ENCODE measurements around the gene FXR1. TPM values are rescaled to one million over a fixed set of nuclear protein-coding genes. Genes with fewer than 3 reads are reported as not detected.

FXR1 gene
- total and polyA plus RNA-seq, 2 of the 4 experiments (the other 2 are of a cell fraction): 110 to 182 TPM

- no CpG with 5 or more reads among the region's 1 CpG for WGBS, 2 experiments (ENCODE audit: extremely low coverage in 2 of 2, insufficient read length in 1 of 2)
- no peak overlapping the region for H4K8ac ChIP-seq (ENCODE audit: low read depth in 2 of 2, low read length in 2 of 2)
- ATAC-seq (ENCODE audit: low read depth) (no peak), DNase-seq (peak; percentile 33)
- H4K20me1 ChIP-seq (ENCODE audit: insufficient read depth, low read length): peaks cover 38% of the 10 kb centered on the region
- TF ChIP-seq FOS (IDR thresholded peaks at IDR 0.05; ENCODE audit: low read depth, low read length): 0 out of 2 replicates have a peak, but pooled peaks have one; percentile 7
- no peak for TF ChIP-seq BHLHE40 (IDR thresholded peaks at IDR 0.05; ENCODE audit: low read depth, low read length)
- 0 out of 2 replicates have a peak, but pooled peaks have one; percentile 11 for TF ChIP-seq CEBPB (IDR thresholded peaks at IDR 0.05; ENCODE audit: low read depth, low read length)
- TF ChIP-seq USF2 (IDR thresholded peaks at IDR 0.05; ENCODE audit: low read depth, low read length): no peak
- TF ChIP-seq ELK1 (IDR thresholded peaks at IDR 0.05; ENCODE audit: borderline replicate concordance, low read depth, low read length): no peak
- no peak for TF ChIP-seq MAFK (IDR thresholded peaks at IDR 0.05; ENCODE audit: low read depth, low read length)
- TF ChIP-seq RAD21 (IDR thresholded peaks at IDR 0.05; ENCODE audit: low read length): no peak
- TF ChIP-seq CHD1 (IDR thresholded peaks at IDR 0.05; ENCODE audit: low read depth, low read length): no peak
- TF ChIP-seq POLR2A (IDR thresholded peaks at IDR 0.05; ENCODE audit: low read depth, low read length): no peak
- no peak for TF ChIP-seq SMC3 (IDR thresholded peaks at IDR 0.05; ENCODE audit: low read depth, low read length)
- no peak for TF ChIP-seq RCOR1 (IDR thresholded peaks at IDR 0.05; ENCODE audit: insufficient replicate concordance, low read length)
- no peak overlapping the region for H2AK9ac ChIP-seq (replicated peaks; ENCODE audit: low read depth, low read length, poor library complexity)
- no peaks in the 10 kb centered on the region for H3K27me3 ChIP-seq (ENCODE audit: control insufficient read depth, insufficient read depth, low read length)
- no peak overlapping the region for H3K27ac ChIP-seq (ENCODE audit: insufficient read depth, low read length)
- no peak overlapping the region for H3K23ac ChIP-seq (ENCODE audit: low read depth, low read length)
- H3K79me1 ChIP-seq (ENCODE audit: low read depth in 1 of 2, low read length in 2 of 2): peaks cover 3 to 21% of the 10 kb centered on the region in 2 experiments; a peak in 3 of 4 replicates
- H3K36me3 ChIP-seq (ENCODE audit: control insufficient read depth, insufficient read depth, low read length): peaks cover 18% of the 10 kb centered on the region
- no peak overlapping the region for H2BK20ac ChIP-seq (ENCODE audit: low read depth, low read length)
- no peak overlapping the region for H2BK120ac ChIP-seq (ENCODE audit: low read depth, low read length)
- H3K9ac ChIP-seq (ENCODE audit: low read depth, low read length): no peak overlapping the region
- H3K4me1 ChIP-seq (ENCODE audit: control insufficient read depth, insufficient read depth, low read length): 0 out of 2 replicates have a peak, but pooled peaks cover 3% of the 10 kb centered on the region
- H2BK5ac ChIP-seq (ENCODE audit: low read depth, low read length, poor library complexity, severe bottlenecking): no peak overlapping the region
- no peak overlapping the region for H3K14ac ChIP-seq (replicated peaks; ENCODE audit: low read depth, low read length)
- CTCF ChIA-PET: interaction anchor here (0.9 to 1.6 kb wide), 2 partner anchors 12 to 22 kb away, joined by 3 read pairs; partner anchors contain the start of gene FXR1
- H3K9me1 ChIP-seq (ENCODE audit: insufficient read depth, low read length): no peaks in the 10 kb centered on the region
- no TSS peak for BruUV-seq (replicated peaks)
- no peak overlapping the region for H3K4ac ChIP-seq (ENCODE audit: low read depth, low read length)
- H2AFZ ChIP-seq (replicated peaks; ENCODE audit: low read length, poor library complexity): no peak overlapping the region
- H4K5ac ChIP-seq (ENCODE audit: low read depth, low read length): no peak overlapping the region
- H3K56ac ChIP-seq (ENCODE audit: extremely low read depth, insufficient read depth, low read length): no peak overlapping the region
- intact Hi-C loops (cut with micrococcal nuclease): loop anchor here (5.0 kb wide), 1 partner anchor 38 kb away; no protein-coding TSS in a partner anchor
- no peaks in the 10 kb centered on the region for H3K9me3 ChIP-seq (ENCODE audit: control insufficient read depth, insufficient read depth, low read length)
- no peak overlapping the region for H3K18ac ChIP-seq (ENCODE audit: low read depth, low read length)
- H2AK5ac ChIP-seq (ENCODE audit: low read depth, low read length): no peak overlapping the region
- H3K4me3 ChIP-seq (ENCODE audit: insufficient read depth, low read depth, low read length): no peak overlapping the region
- POLR2A ChIA-PET (ENCODE audit: unreplicated experiment): no interaction called here
- in situ Hi-C loops (cut with MboI; ENCODE audit: low sequenced_read_pairs): no loop called here
- no peak overlapping the region for H3K4me2 ChIP-seq (ENCODE audit: low read depth, low read length)
- dilution Hi-C loops (cut with HindIII; ENCODE audit: low sequenced_read_pairs, unreplicated experiment): no loop called here
- H4K91ac ChIP-seq (ENCODE audit: insufficient read depth, low read depth, low read length): no peak overlapping the region
- H2BK15ac ChIP-seq (ENCODE audit: low read depth, low read length): no peak overlapping the region
Measured at GRCh38 chr3:180934638-180935037, 22.2 kb downstream of the FXR1 start.
